IMR-90 (cell line): Measurements from ENCODE around the gene AKAP12. TPM values are rescaled to one million over a fixed set of nuclear protein-coding genes. Genes with fewer than 3 reads are reported as not detected.

Experiments used
- ATAC-seq: fragments of 200-7000 bp; cut with Tn5 transposase; 2 replicates; pipeline ENCODE4 v1.9.1; 2020; ENCODE audit warnings: low read depth, mild to moderate bottlenecking, moderate library complexity
- BruUV-seq: library from RNA; stranded (reverse); fragments of 400-500 nt; replicated peaks from 2 replicates; lab custom pipeline; 2021; lab: Mats Ljungman, UMichigan
- CTCF ChIA-PET: fragments of 300-600 bp; formaldehyde crosslinking; extraction: SDS; loops from one replicate; lab custom pipeline; 2021; ENCODE audit warnings: antibody characterized with exemption; lab: Yijun Ruan, JAX
- POLR2A ChIA-PET: fragments of 300-600 bp; sonication (Branson Sonifier 250); formaldehyde crosslinking; loops from one replicate; lab custom pipeline; 2022; ENCODE audit warnings: antibody characterized with exemption; ENCODE audit not compliant: unreplicated experiment; lab: Charles Lee
- DNase-seq: peaks from one replicate; pipeline ENCODE4 v3.0.0; 2013
- H2AFZ ChIP-seq: replicated peaks from 2 replicates; pipeline ENCODE3; 2013; ENCODE audit warnings: low read length, mild to moderate bottlenecking; ENCODE audit not compliant: poor library complexity
- H2AK5ac ChIP-seq: 2 replicates; pipeline ENCODE4 v1.6.1; 2013; ENCODE audit warnings: low read depth, low read length, inconsistent platforms
- H2AK9ac ChIP-seq: replicated peaks from 2 replicates; pipeline ENCODE3; 2013; ENCODE audit warnings: mild to moderate bottlenecking, low read depth, low read length, moderate library complexity; ENCODE audit not compliant: poor library complexity
- H2BK120ac ChIP-seq: 2 replicates; pipeline ENCODE4 v1.6.1; 2013; ENCODE audit warnings: low read depth, low read length, inconsistent platforms
- H2BK15ac ChIP-seq: 3 replicates; pipeline ENCODE4 v1.6.1; 2013; ENCODE audit warnings: low read depth, low read length, inconsistent platforms
- H2BK20ac ChIP-seq: 2 replicates; pipeline ENCODE4 v1.6.1; 2013; ENCODE audit warnings: low read depth, mild to moderate bottlenecking, inconsistent platforms, low read length, moderate library complexity
- H2BK5ac ChIP-seq: 2 replicates; pipeline ENCODE4 v1.6.1; 2013; ENCODE audit warnings: mild to moderate bottlenecking, low read depth, low read length, inconsistent platforms; ENCODE audit not compliant: poor library complexity, severe bottlenecking
- H3K14ac ChIP-seq: replicated peaks from 2 replicates; pipeline ENCODE4 v1.6.1; 2013; ENCODE audit warnings: low read depth, low read length, inconsistent platforms
- H3K18ac ChIP-seq: 2 replicates; pipeline ENCODE4 v1.6.1; 2013; ENCODE audit warnings: low read depth, low read length, control low read depth
- H3K23ac ChIP-seq: 2 replicates; pipeline ENCODE4 v1.6.1; 2013; ENCODE audit warnings: low read depth, low read length, inconsistent platforms
- H3K27ac ChIP-seq: 2 replicates; pipeline ENCODE4 v1.5.1; 2013; ENCODE audit warnings: mild to moderate bottlenecking, control low read depth, low read length; ENCODE audit not compliant: insufficient read depth
- H3K27me3 ChIP-seq: 2 replicates; pipeline ENCODE4 v1.6.1; 2013; ENCODE audit warnings: low read length; ENCODE audit not compliant: control insufficient read depth, insufficient read depth
- H3K36me3 ChIP-seq: 2 replicates; pipeline ENCODE4 v1.6.1; 2013; ENCODE audit warnings: low read length, mixed read lengths; ENCODE audit not compliant: control insufficient read depth, insufficient read depth
- H3K4ac ChIP-seq: 2 replicates; pipeline ENCODE4 v1.6.1; 2013; ENCODE audit warnings: low read depth, low read length, inconsistent platforms
- H3K4me1 ChIP-seq: 2 replicates; pipeline ENCODE4 v1.6.1; 2013; ENCODE audit warnings: low read length, mixed read lengths; ENCODE audit not compliant: control insufficient read depth, insufficient read depth
- H3K4me2 ChIP-seq: 2 replicates; pipeline ENCODE4 v1.6.1; 2013; ENCODE audit warnings: low read depth, mild to moderate bottlenecking, control low read depth, low read length, moderate library complexity
- H3K4me3 ChIP-seq: 2 replicates; pipeline ENCODE4 v1.5.1; 2013; ENCODE audit warnings: low read depth, mild to moderate bottlenecking, control low read depth, low read length, moderate library complexity; ENCODE audit not compliant: insufficient read depth
- H3K56ac ChIP-seq: 2 replicates; pipeline ENCODE4 v1.6.1; 2013; ENCODE audit warnings: low read length, inconsistent platforms; ENCODE audit not compliant: insufficient read depth; ENCODE audit errors: extremely low read depth
- H3K79me1 ChIP-seq, 2 experiments: 2 replicates each; pipeline ENCODE4 v1.6.1; 2013; ENCODE audit warnings: low read length in 2 of 2, inconsistent platforms in 1 of 2, low read depth in 1 of 2
- H3K9ac ChIP-seq: 2 replicates; pipeline ENCODE4 v1.6.1; 2013; ENCODE audit warnings: low read depth, low read length, control low read depth
- H3K9me1 ChIP-seq: 2 replicates; pipeline ENCODE4 v1.6.1; 2013; ENCODE audit warnings: low read length, inconsistent platforms; ENCODE audit not compliant: insufficient read depth
- H3K9me3 ChIP-seq: 2 replicates; pipeline ENCODE4 v1.6.1; 2013; ENCODE audit warnings: low read length; ENCODE audit not compliant: control insufficient read depth, insufficient read depth
- H4K20me1 ChIP-seq: 2 replicates; pipeline ENCODE4 v1.6.1; 2013; ENCODE audit warnings: low read length, inconsistent platforms; ENCODE audit not compliant: insufficient read depth
- H4K5ac ChIP-seq: 2 replicates; pipeline ENCODE4 v1.6.1; 2013; ENCODE audit warnings: mild to moderate bottlenecking, low read depth, low read length, control low read depth
- H4K8ac ChIP-seq, 2 experiments: 2 replicates each; pipeline ENCODE4 v1.6.1; 2013; ENCODE audit warnings: low read depth in 2 of 2, low read length in 2 of 2, control low read depth in 1 of 2, inconsistent platforms in 1 of 2
- H4K91ac ChIP-seq: 2 replicates; pipeline ENCODE4 v1.6.1; 2013; ENCODE audit warnings: low read depth, low read length, inconsistent platforms; ENCODE audit not compliant: insufficient read depth
- SMC3 ChIP-seq: fragments of 150-350 bp; IDR thresholded peaks from 2 replicates; pipeline ENCODE4 v1.6.1; 2016; ENCODE audit warnings: low read depth, mild to moderate bottlenecking, antibody characterized with exemption, low read length, moderate library complexity
- WGBS, 2 experiments: methylation state at CpG; one replicate each; pipeline versions ENCODE4 v1.1.5 to v1.1.7; 2013; ENCODE audit warnings: missing lambda C conversion rate in 2 of 2; ENCODE audit not compliant: insufficient read length in 1 of 2; ENCODE audit errors: extremely low coverage in 2 of 2; 5-methylcytosine and 5-hydroxymethylcytosine counted together
- dilution Hi-C: fragments of 300-500 bp; cut with HindIII; formaldehyde crosslinking; loops from one replicate; pipeline ENCODE4 v1.14.3; 2018; ENCODE audit warnings: low sequenced_read_pairs; ENCODE audit not compliant: unreplicated experiment
- in situ Hi-C: fragments of 300-500 bp; cut with MboI; formaldehyde crosslinking; loops from 3 replicates; pipeline ENCODE4 v1.14.3; 2019; ENCODE audit warnings: low sequenced_read_pairs, inconsistent platforms, mixed read lengths
- intact Hi-C: fragments of 100-400 bp; cut with micrococcal nuclease; formaldehyde crosslinking; loops from 2 replicates; pipeline ENCODE4 v1.10.0; 2022
- polyA plus RNA-seq, 3 experiments: library from polyadenylated mRNA; depleted of rRNA; stranded (reverse); fragments of >200 nt; gene quantifications; 2 replicates each; pipeline ENCODE4 v1.2.3, GENCODE V29; 2012; ENCODE audit warnings: low replicate concordance in 1 of 3
- total RNA-seq: library from RNA; depleted of rRNA; stranded (reverse); fragments of >200 nt; gene quantifications from 2 replicates; pipeline ENCODE4 v1.2.3, GENCODE V29; 2012

Gene AKAP12
- total and polyA plus RNA-seq, 2 of the 4 experiments (the other 2 are of a cell fraction), result 56.0 to 118 TPM

DNA sequence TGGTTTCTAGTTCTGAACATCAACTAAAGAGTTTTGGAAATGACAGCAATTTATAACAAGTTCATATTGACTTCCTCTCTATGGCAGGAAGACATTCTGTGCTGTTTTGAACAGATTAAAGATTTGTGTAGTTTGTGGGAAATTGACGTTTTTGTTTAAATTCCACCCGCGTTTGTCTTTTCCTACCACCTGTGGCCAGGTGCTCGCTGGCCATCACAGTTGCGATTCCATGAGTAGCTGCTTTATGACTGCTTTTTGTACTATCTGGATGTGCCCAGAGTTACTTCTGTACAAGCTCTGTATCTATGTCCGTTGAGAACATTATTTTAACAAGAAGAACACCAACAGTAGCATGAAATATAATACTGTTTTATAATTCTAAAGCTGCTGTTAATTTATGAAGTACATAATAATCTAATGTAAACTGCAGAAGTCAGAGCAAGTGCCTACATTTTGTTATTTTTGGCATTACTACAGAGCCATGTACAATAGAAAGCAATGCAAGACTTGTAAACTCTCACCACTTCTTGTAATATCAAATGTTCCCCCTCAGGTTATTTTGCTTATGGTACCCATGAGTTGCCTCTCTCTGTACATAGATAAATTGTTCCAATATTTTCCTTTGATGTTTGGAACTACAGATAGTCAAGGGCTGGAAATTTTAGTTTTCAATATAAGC is 118.1 kb downstream of the AKAP12 start:
- Histone ChIP-seq H3K27me3 (no peaks in the 10 kb centered on the region), H3K14ac (no peak overlapping the region), H3K9me3 (no peaks in the 10 kb centered on the region), H2AFZ (no peak overlapping the region), H4K8ac (no peak overlapping the region), H2BK5ac (no peak overlapping the region), H4K20me1 (no peaks in the 10 kb centered on the region), H3K4me3 (no peak overlapping the region), H3K4me2 (no peak overlapping the region), H3K9ac (no peak overlapping the region), H4K91ac (no peak overlapping the region), H2AK9ac (no peak overlapping the region), H3K79me1 (0 out of 4 replicates have a peak, but pooled peaks cover 0 to 2% of the 10 kb centered on the region in 2 experiments), H2BK120ac (no peak overlapping the region), H3K9me1 (0 out of 2 replicates have a peak, but pooled peaks cover 4% of the 10 kb centered on the region), H2BK15ac (no peak overlapping the region), H3K4ac (no peak overlapping the region), H3K18ac (no peak overlapping the region), H3K36me3 (peaks cover 23% of the 10 kb centered on the region), H3K27ac (no peak overlapping the region), H2AK5ac (no peak overlapping the region), H2BK20ac (no peak overlapping the region), H3K56ac (no peak overlapping the region), H4K5ac (no peak overlapping the region), H3K23ac (no peak overlapping the region), H3K4me1 (no peaks in the 10 kb centered on the region)
- no peak; the same call in 1 of the 2 replicates for ATAC-seq
- ChIA-PET POLR2A (no interaction called here), CTCF (interaction anchor here (0.7 kb wide), 3 partner anchors 40 to 181 kb away, joined by 3 to 5 read pairs (median 4); no protein-coding TSS in a partner anchor)
- BruUV-seq, result no TSS peak
- TF ChIP-seq SMC3, result no peak
- in situ Hi-C loops (no loop called here), dilution Hi-C loops (no loop called here), intact Hi-C loops (no loop called here)
- no peak for DNase-seq
- WGBS, 2 experiments, result no CpG with 5 or more reads among the region's 6 CpGs
